ENCODE results near the gene PALD1.

PALD1 gene

GRCh38 chr10:70508912-70509756, 30.6 kb downstream of the PALD1 start:
- no peak for DNase-seq

DNA sequence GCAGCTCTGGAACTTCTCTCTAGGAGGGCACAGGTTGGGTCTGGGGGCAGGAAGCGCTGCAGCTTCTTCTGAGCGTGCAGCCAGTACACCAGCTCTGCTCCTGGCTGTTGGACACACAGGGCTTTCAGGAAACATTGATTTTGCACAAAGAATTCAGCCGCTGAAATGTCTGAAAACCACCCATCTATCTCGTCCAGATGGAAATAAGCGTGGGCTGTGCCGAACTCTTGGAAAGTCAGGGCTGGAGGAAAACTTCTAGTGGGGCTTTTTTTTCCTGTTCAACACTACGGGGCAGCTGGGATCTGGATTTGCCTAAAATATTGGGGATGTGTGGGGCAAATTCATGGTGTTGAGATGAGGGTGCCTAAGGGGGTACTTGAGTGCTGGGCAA, 31.2 kb downstream of the PALD1 start:
- DNase-seq: no peak

GRCh38 chr10:70510453-70510852, 31.9 kb downstream of the PALD1 start:
- DNase-seq: no peak

DNA sequence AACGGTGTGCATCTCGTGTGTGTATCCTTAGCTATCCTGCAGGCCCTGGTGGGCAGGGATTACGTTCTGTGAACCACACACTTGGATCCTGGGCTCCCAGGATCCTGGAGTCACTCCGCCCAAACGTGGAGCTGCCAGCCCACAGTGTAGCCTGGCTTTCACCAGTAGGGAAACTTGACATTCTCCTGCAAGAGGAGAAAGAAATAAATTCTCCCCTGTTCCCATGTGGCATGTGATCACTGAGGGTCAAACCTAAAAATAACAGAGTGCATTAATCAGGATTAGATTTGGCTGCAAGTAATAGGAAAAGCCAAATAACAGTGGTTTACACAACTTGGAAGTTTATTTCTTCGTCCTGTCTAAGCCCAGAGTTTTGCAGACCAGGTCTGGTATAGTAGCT, 32.3 kb downstream of the PALD1 start:
- DNase-seq: no peak

- no peak for DNase-seq
Observed at GRCh38 chr10:70512149-70512639, 33.6 kb downstream of the PALD1 start.

GRCh38 chr10:70513848-70514309, 35.3 kb downstream of the PALD1 start:
- peak; percentile 11 to 25 for DNase-seq

DNA sequence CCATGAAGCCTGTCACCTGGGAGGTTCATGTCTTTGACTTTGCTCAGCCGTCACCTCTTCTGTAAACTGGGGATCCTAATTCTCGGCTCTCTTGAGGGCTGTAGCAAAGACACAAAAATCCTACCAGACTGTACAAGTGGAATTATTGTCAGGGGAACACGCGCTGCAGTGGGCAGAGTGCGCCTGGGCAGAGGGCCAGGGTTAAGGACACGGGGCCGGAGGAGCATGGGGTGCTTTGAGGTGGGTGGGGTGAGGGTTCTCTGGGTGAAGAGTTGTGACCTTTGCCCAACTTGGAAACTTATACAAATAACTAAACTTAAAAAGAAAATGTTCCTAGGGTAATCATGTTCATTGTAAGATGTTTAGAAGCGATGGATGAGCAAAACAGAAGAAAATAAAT, 36.0 kb downstream of the PALD1 start:
- DNase-seq: no peak

GRCh38 chr10:70515035-70515667, 36.6 kb downstream of the PALD1 start:
- DNase-seq: no peak

GRCh38 chr10:70518695-70519094, 40.1 kb downstream of the PALD1 start:
- no peak for DNase-seq

DNA sequence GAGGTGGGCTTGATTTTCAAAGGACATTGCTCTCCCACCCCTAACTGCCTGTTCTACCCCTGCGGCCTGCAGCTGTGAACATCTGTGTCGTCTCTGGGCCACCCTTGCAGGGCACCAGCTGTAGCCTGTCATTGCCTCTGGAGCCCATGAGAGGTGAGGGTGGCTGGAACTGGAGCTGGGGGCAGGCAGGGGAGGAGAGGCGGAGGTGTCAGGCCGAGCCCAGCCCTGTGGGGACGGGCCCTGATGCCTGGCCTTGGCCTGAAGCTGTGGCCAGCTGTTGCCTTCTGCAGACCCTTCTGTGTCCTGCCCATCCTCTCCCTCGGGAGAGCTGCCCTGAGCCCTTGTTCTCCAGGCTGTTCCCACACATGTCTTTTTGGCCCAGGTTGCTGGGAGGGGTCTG, 44.5 kb downstream of the PALD1 start:
- no peak for DNase-seq

DNA sequence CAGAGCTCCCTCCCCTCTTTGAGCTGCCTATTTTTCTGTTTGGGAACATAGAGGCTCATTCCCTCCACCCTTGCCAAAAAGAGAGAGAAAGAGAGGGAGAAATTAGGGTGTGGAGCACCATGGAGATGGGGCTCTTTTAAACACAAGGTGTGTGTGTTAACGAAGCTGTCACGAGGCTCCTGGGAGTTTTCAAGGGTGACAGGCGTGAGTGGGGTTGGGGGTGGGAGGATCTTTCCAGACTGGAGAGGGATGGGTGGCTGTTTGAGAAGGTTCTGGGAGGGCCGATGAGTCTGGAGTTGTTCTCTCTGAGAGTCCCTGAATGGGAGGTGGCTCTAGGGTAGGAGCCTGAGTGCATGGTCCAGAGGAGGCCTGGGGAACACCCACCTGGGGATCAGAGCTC, 45.0 kb downstream of the PALD1 start:
- no peak for DNase-seq

DNA sequence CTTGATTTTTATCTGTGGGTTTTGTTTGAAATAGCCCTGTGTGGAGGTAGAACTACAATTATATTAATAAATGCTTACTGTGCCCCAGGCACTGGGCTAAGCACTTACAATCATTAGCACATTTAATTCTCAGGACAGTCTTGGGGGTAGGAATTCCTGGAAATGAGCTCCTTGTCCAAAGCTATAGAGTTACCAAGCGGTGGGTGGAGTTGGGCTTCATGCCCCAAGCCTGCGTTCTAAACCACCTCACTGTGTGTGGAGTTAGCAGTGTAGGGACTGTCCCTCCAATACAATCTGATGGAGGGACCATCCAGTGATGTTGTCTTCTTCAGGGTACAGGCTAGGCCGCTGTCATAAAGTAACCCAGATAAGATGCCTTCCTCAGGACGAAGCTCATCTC, 49.7 kb downstream of the PALD1 start:
- no peak for DNase-seq

- no peak for DNase-seq
Observed at GRCh38 chr10:70528741-70529362, 50.3 kb downstream of the PALD1 start.

DNA sequence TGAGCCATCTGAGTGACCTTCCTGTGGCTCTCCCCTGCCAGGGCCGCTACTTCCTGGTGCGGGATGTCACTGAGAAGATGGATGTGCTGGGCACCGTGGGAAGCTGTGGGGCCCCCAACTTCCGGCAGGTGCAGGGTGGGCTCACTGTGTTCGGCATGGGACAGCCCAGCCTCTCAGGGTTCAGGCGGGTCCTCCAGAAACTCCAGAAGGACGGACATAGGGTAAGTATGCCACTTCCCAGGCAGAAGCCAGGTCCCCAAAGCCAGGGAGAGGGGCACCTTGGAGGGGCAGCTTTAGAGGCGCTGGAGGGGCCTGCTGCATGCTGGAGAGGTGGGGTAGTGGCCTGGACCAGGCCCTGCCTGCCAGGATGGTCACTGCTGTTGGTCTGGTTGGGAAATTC, 51.3 kb downstream of the PALD1 start:
- no peak for DNase-seq

DNA sequence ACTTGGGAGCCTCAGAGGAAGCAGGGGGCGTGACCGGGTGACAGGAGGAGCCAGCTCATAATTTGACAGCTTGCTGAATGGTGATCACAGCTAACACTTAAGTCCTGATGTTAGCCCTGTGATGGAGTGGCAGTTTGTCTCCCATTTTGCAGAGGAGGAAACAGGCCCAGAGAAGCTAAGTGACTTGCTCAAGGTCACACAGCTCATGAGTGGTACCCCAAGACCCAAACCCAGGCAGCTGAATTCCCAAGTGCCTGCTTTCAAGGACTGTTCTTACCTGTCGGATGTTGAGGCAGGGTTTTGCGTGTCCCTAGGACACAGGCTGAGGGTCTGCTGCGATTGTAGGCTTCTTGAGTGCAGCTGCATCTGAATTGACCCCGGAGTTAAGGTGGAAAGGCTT, 51.7 kb downstream of the PALD1 start:
- no peak for DNase-seq

GRCh38 chr10:70532554-70533188, 54.1 kb downstream of the PALD1 start:
- no peak for DNase-seq

- no peak for DNase-seq
Observed at GRCh38 chr10:70533189-70533558, 54.6 kb downstream of the PALD1 start.

- DNase-seq: no peak
Observed at GRCh38 chr10:70534281-70534680, 55.7 kb downstream of the PALD1 start.

GRCh38 chr10:70535001-70535400, 56.4 kb downstream of the PALD1 start:
- DNase-seq: no peak

GRCh38 chr10:70535451-70535850, 56.9 kb downstream of the PALD1 start:
- DNase-seq: no peak

DNA sequence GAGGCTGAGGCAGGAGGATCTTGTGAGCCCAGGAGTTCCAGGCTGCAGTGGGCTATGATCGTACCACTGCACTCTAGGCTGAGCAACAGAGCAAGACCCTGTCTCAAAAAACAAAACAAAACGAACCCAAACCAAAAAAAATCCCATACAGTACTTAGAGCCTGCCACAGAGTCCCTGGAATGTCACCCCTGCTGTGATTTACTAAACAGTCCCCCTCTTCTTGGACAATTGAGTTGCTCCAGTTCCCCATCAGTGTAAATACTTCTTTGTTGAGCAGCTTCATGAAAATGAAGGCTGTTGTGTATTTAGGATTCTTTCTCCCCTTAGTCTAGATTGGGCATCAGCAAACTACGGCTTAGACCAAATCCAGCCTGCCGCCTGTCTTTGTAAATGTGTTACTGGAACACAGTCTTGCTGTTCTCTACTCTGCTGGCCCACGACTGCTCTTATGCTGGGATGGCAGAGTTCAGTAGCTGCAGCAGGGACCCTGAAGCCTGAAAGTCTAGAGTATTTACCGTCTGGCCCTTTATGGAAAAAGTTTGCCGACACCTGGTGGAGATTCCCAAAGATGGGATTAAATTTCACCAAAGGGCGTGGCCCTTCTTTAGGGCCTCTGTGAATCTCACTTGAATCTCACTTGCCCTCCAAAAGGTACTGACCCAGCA, 57.8 kb downstream of the PALD1 start:
- no peak for DNase-seq

- DNase-seq: peak in 1 of 2 experiments; percentile 17
Observed at GRCh38 chr10:70537398-70538194, 59.0 kb downstream of the PALD1 start.
